HG03175 (cell line): ENCODE results near the gene MICB.

ENCODE experiments used
- ATAC-seq: cut with Tn5 transposase; IDR thresholded peaks from one replicate; pipeline ENCODE4 v1.9.1; 2021; ENCODE audit warnings: mild to moderate bottlenecking, moderate library complexity; ENCODE audit not compliant: unreplicated experiment

The MICB gene

GRCh38 chr6:31559606-31559957 lies 61.6 kb downstream of the MICB start:
- ATAC-seq = no peak

- peak; percentile 71 for ATAC-seq
Observed at GRCh38 chr6:31559958-31560696, 62.2 kb downstream of the MICB start.

GRCh38 chr6:31560697-31561058 lies 62.7 kb downstream of the MICB start:
- ATAC-seq = no peak
